GM13976 (cell line): ENCODE results near the gene WDR54.

ENCODE experiments used
- DNase-seq: peaks from one replicate; pipeline ENCODE4 v3.0.0; 2012; ENCODE audit warnings: low spot score
- CTCF ChIP-seq: IDR thresholded peaks from 2 replicates; pipeline ENCODE4 v1.5.1; 2012; ENCODE audit warnings: borderline replicate concordance, mild to moderate bottlenecking; ENCODE audit not compliant: insufficient read depth; ENCODE audit errors: extremely low read depth, missing control alignments, control extremely low read depth
- in situ Hi-C: fragments of 300-500 bp; cut with MboI; formaldehyde crosslinking; loops from one replicate; pipeline ENCODE4 v1.12.0; 2022; ENCODE audit warnings: low sequenced_read_pairs, mixed read lengths, inconsistent platforms; ENCODE audit not compliant: unreplicated experiment

WDR54 gene

GRCh38 chr2:74425523-74425922 lies 4.0 kb downstream of the WDR54 start:
- no peak for DNase-seq
- TF ChIP-seq CTCF = no peak

GRCh38 chr2:74426181-74426758 lies 4.7 kb downstream of the WDR54 start:
- in situ Hi-C loops = no loop called here
- TF ChIP-seq CTCF = no peak
- DNase-seq = no peak

More at GRCh38 chr2:74425523-74425922, 4.0 kb downstream of the WDR54 start:
- in situ Hi-C loops = no loop called here

GRCh38 chr2:74427551-74427950 lies 6.0 kb downstream of the WDR54 start:
- DNase-seq = no peak
- in situ Hi-C loops = no loop called here
- no peak for TF ChIP-seq CTCF

- in situ Hi-C loops = no loop called here
- no peak for TF ChIP-seq CTCF
- DNase-seq = no peak
Measured at GRCh38 chr2:74428675-74429074, 7.1 kb downstream of the WDR54 start.

- TF ChIP-seq CTCF = no peak
- DNase-seq = no peak
- in situ Hi-C loops = no loop called here
Measured at GRCh38 chr2:74429487-74430451, 8.2 kb downstream of the WDR54 start.

- no peak for TF ChIP-seq CTCF
- no peak for DNase-seq
- in situ Hi-C loops = no loop called here
Measured at GRCh38 chr2:74430502-74430901, 9.0 kb downstream of the WDR54 start.
